GM12878 (cell line): ENCODE results near the gene FRMD3. TPM values are rescaled to one million over a fixed set of nuclear protein-coding genes. Genes with fewer than 3 reads are reported as not detected.

Experiments used
- ATAC-seq: fragments of 200-7000 bp; cut with Tn5 transposase; 3 replicates; pipeline ENCODE4 v1.9.1; 2020; ENCODE audit warnings: mild to moderate bottlenecking, moderate library complexity
- BruUV-seq: library from RNA; stranded (reverse); fragments of 400-500 nt; replicated peaks from 2 replicates; lab custom pipeline; 2021; lab: Mats Ljungman, UMichigan
- CTCF ChIA-PET: fragments of 300-600 bp; sonication (Branson Sonifier 250); formaldehyde crosslinking; extraction: SDS; loops from one replicate; lab custom pipeline; 2021; ENCODE audit warnings: inconsistent platforms; lab: Yijun Ruan, JAX
- POLR2A ChIA-PET: fragments of 350-600 bp; formaldehyde crosslinking; extraction: SDS; loops from one replicate; lab custom pipeline; 2021; ENCODE audit warnings: inconsistent platforms; lab: Charles Lee
- RAD21 ChIA-PET: fragments of 300-600 bp; sonication (Branson Sonifier 250); formaldehyde crosslinking; loops from one replicate; lab custom pipeline; 2023; ENCODE audit warnings: antibody characterized with exemption; ENCODE audit not compliant: unreplicated experiment; lab: Charles Lee
- SMC1A ChIA-PET: fragments of 300-600 bp; sonication (Branson Sonifier 250); formaldehyde crosslinking; loops from one replicate; lab custom pipeline; 2023; ENCODE audit not compliant: unreplicated experiment, uncharacterized antibody; lab: Charles Lee
- DNase-seq: peaks from one replicate; pipeline ENCODE4 v3.0.0-alpha.2; 2011; ENCODE audit warnings: low read depth, low spot score
- FAIRE-seq: peaks from 3 replicates; lab custom pipeline; 2011; peaks lifted over from hg19 to GRCh38; lab: Jason Lieb, UNC
- H2AFZ ChIP-seq: 2 replicates; pipeline ENCODE4 v1.6.0; 2011; ENCODE audit warnings: low read depth, low read length, control low read depth; ENCODE audit not compliant: control insufficient read depth
- H3K27ac ChIP-seq: 2 replicates; pipeline ENCODE4 v1.5.1; 2011; ENCODE audit warnings: control low read depth; ENCODE audit not compliant: control insufficient read depth, insufficient read depth
- H3K27me3 ChIP-seq, 2 experiments: replicated peaks in 1 of 2; 2 replicates each; pipeline versions ENCODE4 v1.6.0 to v1.6.1; 2011; ENCODE audit warnings: low read length in 1 of 2; ENCODE audit not compliant: control insufficient read depth in 2 of 2, insufficient read depth in 2 of 2
- H3K36me3 ChIP-seq, 2 experiments: 2 replicates each; pipeline ENCODE4 v1.5.1; 2011; ENCODE audit warnings: low read length in 1 of 2; ENCODE audit not compliant: control insufficient read depth in 2 of 2, insufficient read depth in 2 of 2
- H3K4me1 ChIP-seq: 2 replicates; pipeline ENCODE4 v1.6.1; 2011; ENCODE audit warnings: mild to moderate bottlenecking, low read length, moderate library complexity, mixed read lengths; ENCODE audit not compliant: control insufficient read depth, insufficient read depth
- H3K4me2 ChIP-seq: 2 replicates; pipeline ENCODE4 v1.6.0; 2011; ENCODE audit warnings: control low read depth; ENCODE audit not compliant: control insufficient read depth, insufficient read depth
- H3K4me3 ChIP-seq: fragments of 200-600 bp; sonication (generic); 2 replicates; pipeline ENCODE4 v1.5.1; 2016
- H3K79me2 ChIP-seq: 2 replicates; pipeline ENCODE4 v1.6.0; 2011; ENCODE audit warnings: low read length; ENCODE audit not compliant: control insufficient read depth, insufficient read depth
- H3K9ac ChIP-seq: 2 replicates; pipeline ENCODE4 v1.8.0; 2011; ENCODE audit warnings: low read length, control low read depth, mixed read lengths; ENCODE audit not compliant: control insufficient read depth, insufficient read depth
- H3K9me3 ChIP-seq: replicated peaks from 3 replicates; pipeline ENCODE4 v1.5.1; 2011; ENCODE audit warnings: mild to moderate bottlenecking, low read length; ENCODE audit not compliant: control insufficient read depth, insufficient read depth
- H4K20me1 ChIP-seq: 2 replicates; pipeline ENCODE4 v1.6.0; 2011; ENCODE audit not compliant: control insufficient read depth, insufficient read depth
- ASH2L ChIP-seq: fragments of 300-600, 200-600 bp; sonication (generic); IDR thresholded peaks from 2 replicates; pipeline ENCODE4 v1.6.1; 2017; ENCODE audit warnings: low read depth, mild to moderate bottlenecking, borderline replicate concordance
- GABPA ChIP-seq: IDR thresholded peaks from 2 replicates; pipeline ENCODE4 v1.6.1; 2014; ENCODE audit warnings: antibody characterized with exemption, low read depth, mild to moderate bottlenecking, inconsistent platforms
- MYB ChIP-seq: fragments of 150-350 bp; IDR thresholded peaks from 2 replicates; pipeline ENCODE4 v1.6.1; 2014; ENCODE audit warnings: mild to moderate bottlenecking, low read depth, low read length, borderline replicate concordance
- MYC ChIP-seq: IDR thresholded peaks from 2 replicates; pipeline ENCODE4 v1.6.1; 2011; ENCODE audit warnings: mild to moderate bottlenecking, low read length, moderate library complexity, inconsistent platforms; ENCODE audit not compliant: insufficient read depth, insufficient replicate concordance, insufficient read length, severe bottlenecking
- RCOR1 ChIP-seq: conservative IDR thresholded peaks from 2 replicates; pipeline ENCODE4 v1.6.1; 2012; ENCODE audit warnings: low read depth, low read length, improper control_type of control experiment
- SREBF1 ChIP-seq: IDR thresholded peaks from 2 replicates; pipeline ENCODE4 v1.6.1; 2012; ENCODE audit warnings: mild to moderate bottlenecking, low read length
- STAT1 ChIP-seq: fragments of 450-650 bp; conservative IDR thresholded peaks from 2 replicates; pipeline ENCODE4 v1.6.1; 2014; ENCODE audit warnings: antibody characterized with exemption, mild to moderate bottlenecking
- STAT3 ChIP-seq: IDR thresholded peaks from 2 replicates; pipeline ENCODE4 v1.6.1; 2011; ENCODE audit warnings: low read depth, low read length, improper control_type of control experiment
- TAF1 ChIP-seq: IDR thresholded peaks from 2 replicates; pipeline ENCODE4 v1.6.1; 2011; ENCODE audit warnings: mild to moderate bottlenecking, low read depth, low read length, borderline replicate concordance
- ZBED1 ChIP-seq: IDR thresholded peaks from 2 replicates; pipeline ENCODE4 v1.6.1; 2016; ENCODE audit warnings: borderline replicate concordance
- ZNF24 ChIP-seq: fragments of 450-650 bp; IDR thresholded peaks from 2 replicates; pipeline ENCODE4 v1.6.1; 2017; ENCODE audit warnings: antibody characterized with exemption, mild to moderate bottlenecking
- WGBS: methylation state at CpG from one replicate; pipeline ENCODE4 v1.1.6; 2016; ENCODE audit warnings: low lambda C conversion rate; ENCODE audit not compliant: insufficient replicate concordance, insufficient coverage; ENCODE audit errors: missing lambda C conversion rate; 5-methylcytosine and 5-hydroxymethylcytosine counted together
- in situ Hi-C: fragments of 300-500 bp; cut with MboI; formaldehyde crosslinking; loops from 9 replicates; pipeline ENCODE4 v1.14.3; 2018; ENCODE audit warnings: mixed read lengths
- intact Hi-C: fragments of 100-400 bp; cut with micrococcal nuclease; formaldehyde crosslinking; loops from one replicate; pipeline ENCODE4 v1.14.2; 2022; ENCODE audit not compliant: unreplicated experiment
- polyA plus RNA-seq, 11 experiments: library from polyadenylated mRNA; depleted of rRNA in 4 of 11; unstranded in 6 of 11; stranded (reverse) in 5 of 11; fragments of >200 nt; fragmentation: Nextera tagmentation in 4 of 11; fragmentation: Illumina TruSeq in 1 of 11; extraction: Ambion mirVana in 4 of 11; extraction: Trizol in 1 of 11; gene quantifications; 1 replicate in 1 of 11; 2 replicates in 10 of 11; pipeline versions ENCODE4 v1.2.1 to v1.2.3, GENCODE V29; 2011 to 2016; ENCODE audit warnings: inconsistent platforms in 2 of 11, missing spikeins in 2 of 11, low read depth in 1 of 11
- total RNA-seq, 4 experiments: library from RNA; depleted of rRNA in 3 of 4; stranded (reverse); fragments of >200 nt in 3 of 4; fragmentation: Illumina TruSeq in 1 of 4; extraction: Trizol in 1 of 4; gene quantifications; 2 replicates each; pipeline versions ENCODE4 v1.2.1 to v1.2.3, GENCODE V29; 2013 to 2021
- TF ChIP-seq, protein P1 (sequence below): fragments of 450-650 bp; IDR thresholded peaks from 2 replicates; pipeline ENCODE4 v1.6.1; 2017; ENCODE audit warnings: mild to moderate bottlenecking, moderate library complexity

FRMD3 gene
- total and polyA plus RNA-seq, 10 of the 15 experiments (the other 5 are each of a cell fraction or from before 2014, with no cell fraction given), result 0.04 to 0.68 (median 0.21) TPM; not detected in 1

DNA sequence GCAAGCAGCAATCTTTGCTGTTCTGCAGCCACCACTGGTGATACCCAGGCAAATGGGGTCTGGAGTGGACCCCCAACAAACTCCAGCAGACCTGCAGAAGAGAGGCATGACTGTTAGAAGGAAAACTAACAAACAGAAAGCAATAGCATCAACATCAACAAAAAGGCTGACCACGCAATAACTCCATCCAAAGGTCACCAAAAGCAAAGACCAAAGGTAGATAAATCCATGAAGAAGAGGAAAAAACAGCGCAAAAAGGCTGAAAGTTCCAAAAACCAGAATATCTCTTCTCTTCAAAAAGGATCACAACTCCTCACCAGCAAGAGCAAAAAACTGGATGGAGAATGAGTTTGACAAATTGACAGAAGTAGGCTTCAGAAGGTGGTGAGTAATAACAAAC is 23.4 kb downstream of the FRMD3 start:
- no peak for FAIRE-seq
- CTCF ChIA-PET, result interaction anchor here (1.3 kb wide), 1 partner anchor 181 kb away, joined by 3 read pairs; no protein-coding TSS in a partner anchor
- TF ChIP-seq TAF1, result no peak
- no peak for TF ChIP-seq STAT3
- TF ChIP-seq MYC, result no peak
- no peak for TF ChIP-seq GABPA
- TF ChIP-seq ZBED1, result no peak
- TF ChIP-seq, protein P1, sequence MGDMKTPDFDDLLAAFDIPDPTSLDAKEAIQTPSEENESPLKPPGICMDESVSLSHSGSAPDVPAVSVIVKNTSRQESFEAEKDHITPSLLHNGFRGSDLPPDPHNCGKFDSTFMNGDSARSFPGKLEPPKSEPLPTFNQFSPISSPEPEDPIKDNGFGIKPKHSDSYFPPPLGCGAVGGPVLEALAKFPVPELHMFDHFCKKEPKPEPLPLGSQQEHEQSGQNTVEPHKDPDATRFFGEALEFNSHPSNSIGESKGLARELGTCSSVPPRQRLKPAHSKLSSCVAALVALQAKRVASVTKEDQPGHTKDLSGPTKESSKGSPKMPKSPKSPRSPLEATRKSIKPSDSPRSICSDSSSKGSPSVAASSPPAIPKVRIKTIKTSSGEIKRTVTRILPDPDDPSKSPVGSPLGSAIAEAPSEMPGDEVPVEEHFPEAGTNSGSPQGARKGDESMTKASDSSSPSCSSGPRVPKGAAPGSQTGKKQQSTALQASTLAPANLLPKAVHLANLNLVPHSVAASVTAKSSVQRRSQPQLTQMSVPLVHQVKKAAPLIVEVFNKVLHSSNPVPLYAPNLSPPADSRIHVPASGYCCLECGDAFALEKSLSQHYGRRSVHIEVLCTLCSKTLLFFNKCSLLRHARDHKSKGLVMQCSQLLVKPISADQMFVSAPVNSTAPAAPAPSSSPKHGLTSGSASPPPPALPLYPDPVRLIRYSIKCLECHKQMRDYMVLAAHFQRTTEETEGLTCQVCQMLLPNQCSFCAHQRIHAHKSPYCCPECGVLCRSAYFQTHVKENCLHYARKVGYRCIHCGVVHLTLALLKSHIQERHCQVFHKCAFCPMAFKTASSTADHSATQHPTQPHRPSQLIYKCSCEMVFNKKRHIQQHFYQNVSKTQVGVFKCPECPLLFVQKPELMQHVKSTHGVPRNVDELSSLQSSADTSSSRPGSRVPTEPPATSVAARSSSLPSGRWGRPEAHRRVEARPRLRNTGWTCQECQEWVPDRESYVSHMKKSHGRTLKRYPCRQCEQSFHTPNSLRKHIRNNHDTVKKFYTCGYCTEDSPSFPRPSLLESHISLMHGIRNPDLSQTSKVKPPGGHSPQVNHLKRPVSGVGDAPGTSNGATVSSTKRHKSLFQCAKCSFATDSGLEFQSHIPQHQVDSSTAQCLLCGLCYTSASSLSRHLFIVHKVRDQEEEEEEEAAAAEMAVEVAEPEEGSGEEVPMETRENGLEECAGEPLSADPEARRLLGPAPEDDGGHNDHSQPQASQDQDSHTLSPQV, result no peak
- TF ChIP-seq ZNF24, result no peak
- TF ChIP-seq SREBF1, result no peak
- no peak for TF ChIP-seq RCOR1
- no peak for TF ChIP-seq MYB
- TF ChIP-seq STAT1, result no peak
- TF ChIP-seq ASH2L, result no peak
- TF ChIP-seq, all 136 proteins: peak for 0
- SMC1A ChIA-PET, result interaction anchor here (1.3 kb wide), 1 partner anchor 29 kb away, joined by 4 read pairs; no protein-coding TSS in a partner anchor
- DNase-seq, result no peak
- Histone ChIP-seq H3K36me3 (no peaks in the 10 kb centered on the region), H3K9ac (no peak overlapping the region), H3K4me2 (no peak overlapping the region), H4K20me1 (no peaks in the 10 kb centered on the region), H3K79me2 (no peaks in the 10 kb centered on the region), H3K27ac (no peak overlapping the region), H3K4me1 (0 out of 2 replicates have a peak, but pooled peaks cover 2% of the 10 kb centered on the region), H3K9me3 (no peaks in the 10 kb centered on the region; the same call in 2 of the 3 replicates), H3K27me3 (no peaks in the 10 kb centered on the region), H2AFZ (no peak overlapping the region), H3K4me3 (no peak overlapping the region)
- intact Hi-C loops (loop anchor here (5.0 kb wide), 1 partner anchor 178 kb away; no protein-coding TSS in a partner anchor), in situ Hi-C loops (loop anchor here (5.0 kb wide), 1 partner anchor 53 kb away; no protein-coding TSS in a partner anchor)
- RAD21 ChIA-PET, result no interaction called here
- WGBS, result 89% methylated on average over 2 of the region's 2 CpGs
- no peak for ATAC-seq
- POLR2A ChIA-PET, result no interaction called here
- BruUV-seq, result no TSS peak
